H9 (cell line): ENCODE measurements around the gene CYP2C18. TPM values are rescaled to one million over a fixed set of nuclear protein-coding genes. Genes with fewer than 3 reads are reported as not detected.

Source experiments
- DNase-seq: peaks from one replicate; pipeline ENCODE4 v3.0.0-alpha.2; 2017
- H2AFZ ChIP-seq: one replicate; pipeline ENCODE4 v1.6.1; 2013; ENCODE audit warnings: mild to moderate bottlenecking, low read length, control low read depth, moderate library complexity
- H2AK5ac ChIP-seq: 2 replicates; pipeline ENCODE4 v1.6.1; 2013; ENCODE audit warnings: low read length, control low read depth, mixed read lengths; ENCODE audit not compliant: insufficient read length
- H2BK120ac ChIP-seq: one replicate; pipeline ENCODE4 v1.6.1; 2013; ENCODE audit warnings: low read depth, mild to moderate bottlenecking, low read length, control low read depth, inconsistent platforms; ENCODE audit not compliant: poor library complexity, severe bottlenecking
- H2BK12ac ChIP-seq: 2 replicates; pipeline ENCODE4 v1.6.1; 2013; ENCODE audit warnings: low read length, control low read depth, mixed read lengths, low read depth; ENCODE audit not compliant: insufficient read length
- H2BK15ac ChIP-seq: 2 replicates; pipeline ENCODE4 v1.6.1; 2013; ENCODE audit warnings: low read depth, low read length, control low read depth
- H2BK20ac ChIP-seq: one replicate; pipeline ENCODE4 v1.6.1; 2013; ENCODE audit warnings: low read depth, mild to moderate bottlenecking, low read length, control low read depth, inconsistent platforms; ENCODE audit not compliant: poor library complexity, severe bottlenecking
- H2BK5ac ChIP-seq: 2 replicates; pipeline ENCODE4 v1.6.1; 2013; ENCODE audit warnings: low read length, control low read depth, mixed read lengths; ENCODE audit not compliant: insufficient read length
- H3K14ac ChIP-seq: 2 replicates; pipeline ENCODE4 v1.6.1; 2013; ENCODE audit warnings: low read length, control low read depth; ENCODE audit not compliant: insufficient read depth
- H3K18ac ChIP-seq: 2 replicates; pipeline ENCODE4 v1.6.1; 2013; ENCODE audit warnings: low read depth, mild to moderate bottlenecking, mixed read lengths, low read length, control low read depth; ENCODE audit not compliant: insufficient read length
- H3K23ac ChIP-seq: 2 replicates; pipeline ENCODE4 v1.6.1; 2013; ENCODE audit warnings: low read length, control low read depth, mixed read lengths, low read depth; ENCODE audit not compliant: insufficient read length
- H3K23me2 ChIP-seq: 2 replicates; pipeline ENCODE4 v1.6.1; 2013; ENCODE audit warnings: low read depth, mild to moderate bottlenecking, mixed read lengths, low read length, control low read depth; ENCODE audit not compliant: insufficient read length, poor library complexity, severe bottlenecking
- H3K27ac ChIP-seq: 2 replicates; pipeline ENCODE4 v1.5.1; 2013; ENCODE audit warnings: low read length, control low read depth, mixed read lengths, low read depth; ENCODE audit not compliant: insufficient read length
- H3K27me3 ChIP-seq: 2 replicates; pipeline ENCODE4 v1.6.1; 2013; ENCODE audit warnings: low read length, control low read depth, inconsistent platforms; ENCODE audit not compliant: insufficient read depth
- H3K4ac ChIP-seq: 2 replicates; pipeline ENCODE4 v1.6.1; 2013; ENCODE audit warnings: low read depth, mild to moderate bottlenecking, control low read depth, inconsistent platforms, low read length, moderate library complexity
- H3K4me1 ChIP-seq: 2 replicates; pipeline ENCODE4 v1.6.1; 2013; ENCODE audit warnings: low read length, control low read depth, inconsistent platforms; ENCODE audit not compliant: insufficient read depth
- H3K4me2 ChIP-seq: 2 replicates; pipeline ENCODE4 v1.6.1; 2013; ENCODE audit warnings: low read length, control low read depth, mixed read lengths; ENCODE audit not compliant: insufficient read length, insufficient read depth
- H3K56ac ChIP-seq: 2 replicates; pipeline ENCODE4 v1.6.1; 2013; ENCODE audit warnings: low read depth, mild to moderate bottlenecking, mixed read lengths, low read length, control low read depth; ENCODE audit not compliant: insufficient read length
- H3K79me1 ChIP-seq: 2 replicates; pipeline ENCODE4 v1.6.1; 2013; ENCODE audit warnings: low read depth, mild to moderate bottlenecking, moderate library complexity, low read length, control low read depth, inconsistent platforms; ENCODE audit not compliant: insufficient read depth, poor library complexity, severe bottlenecking
- H3K79me2 ChIP-seq: 2 replicates; pipeline ENCODE4 v1.6.1; 2013; ENCODE audit warnings: low read length, control low read depth, inconsistent platforms; ENCODE audit not compliant: insufficient read depth
- H3K9ac ChIP-seq: 2 replicates; pipeline ENCODE4 v1.6.1; 2013; ENCODE audit warnings: low read length, control low read depth, mixed read lengths; ENCODE audit not compliant: insufficient read length; ENCODE audit errors: extremely low read depth
- H3K9me3 ChIP-seq: one replicate; pipeline ENCODE4 v1.6.1; 2013; ENCODE audit warnings: low read depth, low read length, inconsistent platforms; ENCODE audit not compliant: control insufficient read depth
- H3T11ph ChIP-seq: one replicate; pipeline ENCODE4 v1.6.1; 2013; ENCODE audit warnings: mild to moderate bottlenecking, low read length, control low read depth, inconsistent platforms
- H4K20me1 ChIP-seq: one replicate; pipeline ENCODE4 v1.6.1; 2013; ENCODE audit not compliant: control insufficient read depth, insufficient read length, insufficient read depth
- H4K5ac ChIP-seq: 2 replicates; pipeline ENCODE4 v1.6.1; 2013; ENCODE audit warnings: low read depth, mild to moderate bottlenecking, mixed read lengths, low read length, control low read depth; ENCODE audit not compliant: insufficient read length
- H4K8ac ChIP-seq: replicated peaks from 2 replicates; pipeline ENCODE4 v1.6.1; 2013; ENCODE audit warnings: low read length, control low read depth, mixed read lengths, low read depth; ENCODE audit not compliant: insufficient read length
- H4K91ac ChIP-seq: 2 replicates; pipeline ENCODE4 v1.6.1; 2013; ENCODE audit warnings: low read depth, mild to moderate bottlenecking, moderate library complexity, mixed read lengths, low read length, control low read depth; ENCODE audit not compliant: insufficient read length
- H3K27ac Mint-ChIP-seq, 3 experiments: 2 replicates in 2 of 3; 3 replicates in 1 of 3; pipeline ENCODE4 v1.8.0; 2020 to 2021; ENCODE audit warnings: mixed read lengths in 3 of 3, mild to moderate bottlenecking in 1 of 3, moderate library complexity in 1 of 3
- H3K27me3 Mint-ChIP-seq: 2 replicates; pipeline ENCODE4 v1.8.0; 2021; ENCODE audit warnings: low read depth, mild to moderate bottlenecking, moderate library complexity, mixed read lengths
- H3K36me3 Mint-ChIP-seq, 3 experiments: 2 replicates in 2 of 3; 3 replicates in 1 of 3; pipeline ENCODE4 v1.8.0; 2020 to 2021; ENCODE audit warnings: low read depth in 3 of 3, mixed read lengths in 3 of 3; ENCODE audit not compliant: insufficient read depth in 1 of 3
- H3K4me1 Mint-ChIP-seq, 2 experiments: 2 replicates each; pipeline ENCODE4 v1.8.0; 2020; ENCODE audit warnings: mixed read lengths in 2 of 2
- H3K4me3 Mint-ChIP-seq, 2 experiments: 2 replicates in 1 of 2; 3 replicates in 1 of 2; pipeline ENCODE4 v1.8.0; 2020 to 2021; ENCODE audit warnings: mild to moderate bottlenecking in 2 of 2, mixed read lengths in 2 of 2, moderate library complexity in 1 of 2
- H3K9me3 Mint-ChIP-seq, 2 experiments: 2 replicates in 1 of 2; 3 replicates in 1 of 2; pipeline ENCODE4 v1.8.0; 2020; ENCODE audit warnings: mild to moderate bottlenecking in 2 of 2, mixed read lengths in 2 of 2, moderate library complexity in 1 of 2
- WGBS: extraction: QIAGEN DNeasy Blood & Tissue Kit; methylation state at CpG from one replicate; pipeline ENCODE4 v1.1.7; 2013; ENCODE audit warnings: missing lambda C conversion rate, low lambda C conversion rate, mixed read lengths; ENCODE audit not compliant: insufficient read length; ENCODE audit errors: extremely low coverage; 5-methylcytosine and 5-hydroxymethylcytosine counted together
- total RNA-seq: library from RNA; stranded (reverse); gene quantifications from 2 replicates; pipeline ENCODE4 v1.2.1, GENCODE V29; 2021
- TF ChIP-seq, protein P1 (sequence below): fragments of 200-600 bp; sonication (generic); conservative IDR thresholded peaks from 3 replicates; pipeline ENCODE4 v1.8.0; 2021; ENCODE audit warnings: antibody characterized with exemption, mild to moderate bottlenecking

Gene CYP2C18
- total RNA-seq, 1 experiment from 2014 or later, result 0.09 TPM

DNA sequence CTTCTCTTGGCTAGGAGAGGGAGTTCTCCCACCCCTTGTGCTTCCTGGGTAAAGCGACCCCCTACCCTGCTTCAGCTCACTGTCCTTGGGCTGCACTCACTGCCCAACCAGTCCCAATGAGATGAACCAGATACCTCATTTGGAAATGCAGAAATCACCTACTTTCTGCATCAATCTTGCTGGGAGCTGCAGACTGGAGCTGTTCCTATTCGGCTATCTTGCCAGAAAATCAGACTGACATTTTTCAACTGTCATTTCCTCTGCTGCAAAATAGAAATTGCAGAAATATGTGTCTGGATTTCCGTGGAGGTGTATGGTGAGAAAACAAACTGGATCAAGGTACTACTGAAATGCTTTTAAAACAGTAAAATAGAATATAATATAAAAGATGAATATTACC lies 43.0 kb upstream of the CYP2C18 start:
- Histone ChIP-seq H2AK5ac (no peak overlapping the region), H2BK20ac (no peak overlapping the region), H2AFZ (no peak overlapping the region), H2BK12ac (no peak overlapping the region), H3T11ph (no peak overlapping the region), H3K79me2 (no peaks in the 10 kb centered on the region), H3K27me3 (no peaks in the 10 kb centered on the region), H3K9me3 (no peaks in the 10 kb centered on the region), H3K9ac (no peak overlapping the region), H4K5ac (no peak overlapping the region), H3K23me2 (no peaks in the 10 kb centered on the region), H3K18ac (no peak overlapping the region), H4K8ac (no peak overlapping the region), H3K14ac (no peak overlapping the region), H4K91ac (no peak overlapping the region), H3K4ac (no peak overlapping the region), H3K4me2 (no peak overlapping the region), H3K27ac (no peak overlapping the region), H4K20me1 (no peaks in the 10 kb centered on the region), H2BK120ac (no peak overlapping the region), H3K56ac (no peak overlapping the region), H3K4me1 (no peaks in the 10 kb centered on the region), H3K79me1 (no peaks in the 10 kb centered on the region), H3K23ac (no peak overlapping the region), H2BK15ac (no peak overlapping the region), H2BK5ac (no peak overlapping the region)
- TF ChIP-seq, protein P1, sequence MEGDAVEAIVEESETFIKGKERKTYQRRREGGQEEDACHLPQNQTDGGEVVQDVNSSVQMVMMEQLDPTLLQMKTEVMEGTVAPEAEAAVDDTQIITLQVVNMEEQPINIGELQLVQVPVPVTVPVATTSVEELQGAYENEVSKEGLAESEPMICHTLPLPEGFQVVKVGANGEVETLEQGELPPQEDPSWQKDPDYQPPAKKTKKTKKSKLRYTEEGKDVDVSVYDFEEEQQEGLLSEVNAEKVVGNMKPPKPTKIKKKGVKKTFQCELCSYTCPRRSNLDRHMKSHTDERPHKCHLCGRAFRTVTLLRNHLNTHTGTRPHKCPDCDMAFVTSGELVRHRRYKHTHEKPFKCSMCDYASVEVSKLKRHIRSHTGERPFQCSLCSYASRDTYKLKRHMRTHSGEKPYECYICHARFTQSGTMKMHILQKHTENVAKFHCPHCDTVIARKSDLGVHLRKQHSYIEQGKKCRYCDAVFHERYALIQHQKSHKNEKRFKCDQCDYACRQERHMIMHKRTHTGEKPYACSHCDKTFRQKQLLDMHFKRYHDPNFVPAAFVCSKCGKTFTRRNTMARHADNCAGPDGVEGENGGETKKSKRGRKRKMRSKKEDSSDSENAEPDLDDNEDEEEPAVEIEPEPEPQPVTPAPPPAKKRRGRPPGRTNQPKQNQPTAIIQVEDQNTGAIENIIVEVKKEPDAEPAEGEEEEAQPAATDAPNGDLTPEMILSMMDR, result no peak
- no peaks in the 10 kb centered on the region; the same call in 1 of the 2 replicates for H3K27me3 Mint-ChIP-seq
- no peak for DNase-seq
- H3K4me3 Mint-ChIP-seq, result no peak overlapping the region
- no peak overlapping the region for H3K27ac Mint-ChIP-seq
- peaks cover 23 to 30% (median 24%) of the 10 kb centered on the region in 3 experiments for H3K36me3 Mint-ChIP-seq
- H3K4me1 Mint-ChIP-seq, result no peaks in the 10 kb centered on the region
- H3K9me3 Mint-ChIP-seq, result peaks cover 21 to 25% of the 10 kb centered on the region in 2 experiments
- no CpG with 5 or more reads among the region's 3 CpGs for WGBS
